Activated T-cell treated with anti-CD3 and anti-CD28 coated beads, Interleukin-2, amount 50 U/mL, for 4 hours (primary cell): Measurements from ENCODE around the gene ABCA2. TPM values are rescaled to one million over a fixed set of nuclear protein-coding genes. Genes with fewer than 3 reads are reported as not detected.
A peak's percentile ranks its signal among the peaks of the same experiment; 100 is the strongest.
"Not testable (repeated sequence)": the region's sequence is repeated elsewhere in the genome, so short reads cannot be mapped to it uniquely, and the experiment has no call there.

Experiments
- ATAC-seq, 2 donors: fragments of 200-7000 bp; cut with Tn5 transposase; one replicate each; pipeline ENCODE4 v1.10.0; 2021
- DNase-seq: peaks from one replicate; pipeline ENCODE4 v3.0.0-alpha.2; 2020
- H3K27me3 Mint-ChIP-seq: one replicate; pipeline ENCODE4 v1.8.0; 2021; ENCODE audit warnings: low read depth, mixed read lengths
- H3K36me3 Mint-ChIP-seq: one replicate; pipeline ENCODE4 v1.8.0; 2022; ENCODE audit warnings: mixed read lengths; ENCODE audit not compliant: insufficient read depth
- H3K4me1 Mint-ChIP-seq: one replicate; pipeline ENCODE4 v1.8.0; 2021; ENCODE audit warnings: low read depth, mixed read lengths
- H3K4me3 Mint-ChIP-seq: one replicate; pipeline ENCODE4 v1.8.0; 2021; ENCODE audit warnings: mild to moderate bottlenecking, moderate library complexity, mixed read lengths
- H3K9me3 Mint-ChIP-seq: one replicate; pipeline ENCODE4 v1.8.0; 2021; ENCODE audit warnings: mixed read lengths
- total RNA-seq, 3 donors: library from RNA; stranded (reverse); gene quantifications; one replicate each; pipeline ENCODE4 v1.2.1, GENCODE V29; 2021

The ABCA2 gene
- total RNA-seq, 3 donors from 2014 or later, result 9.1 to 15.3 (median 14.3) TPM

DNA sequence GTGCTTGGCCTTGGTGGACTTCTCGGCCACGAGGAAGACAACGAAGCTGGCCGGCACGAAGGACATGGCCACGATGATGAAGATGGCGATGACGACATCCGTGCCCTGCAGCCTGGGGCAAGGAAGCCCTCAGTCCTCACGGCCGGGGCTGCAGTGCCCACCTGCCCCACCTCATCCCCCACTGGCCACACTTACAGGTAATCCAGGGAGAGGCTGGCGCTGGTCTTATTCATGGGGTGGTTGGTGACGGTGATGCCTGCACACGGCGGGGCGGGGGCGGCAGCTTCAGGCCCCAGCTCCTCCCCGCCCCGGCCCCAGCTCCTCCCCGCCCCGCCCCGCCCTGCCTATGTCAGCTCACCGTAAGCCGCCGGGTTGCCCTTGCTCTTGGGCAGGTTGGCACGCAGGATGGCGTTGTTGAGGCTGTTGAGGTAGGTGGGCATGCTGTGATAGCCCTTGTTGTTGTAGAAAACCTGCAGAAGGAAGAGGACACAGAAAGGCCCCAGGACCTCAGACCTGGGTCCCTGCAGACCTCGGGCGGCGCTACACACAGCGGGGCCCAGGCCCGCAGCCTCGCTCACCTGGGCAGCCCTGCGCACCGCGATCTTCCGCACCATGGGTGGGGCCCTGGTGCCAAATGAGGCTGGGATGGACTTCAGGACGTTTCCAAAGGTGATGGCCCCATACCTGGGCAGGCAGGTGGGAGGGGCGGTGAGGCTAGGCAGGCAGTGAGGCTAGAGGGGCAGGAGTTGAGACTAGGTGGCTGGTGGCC is 15.9 kb downstream of the ABCA2 start:
- ATAC-seq (no peak), DNase-seq (no peak)
- no peaks in the 10 kb centered on the region for H3K9me3 Mint-ChIP-seq
- H3K4me1 Mint-ChIP-seq, result no peaks in the 10 kb centered on the region
- H3K27me3 Mint-ChIP-seq, result no peaks in the 10 kb centered on the region
- peaks cover 1% of the 10 kb centered on the region for H3K36me3 Mint-ChIP-seq
- no peak overlapping the region for H3K4me3 Mint-ChIP-seq

DNA sequence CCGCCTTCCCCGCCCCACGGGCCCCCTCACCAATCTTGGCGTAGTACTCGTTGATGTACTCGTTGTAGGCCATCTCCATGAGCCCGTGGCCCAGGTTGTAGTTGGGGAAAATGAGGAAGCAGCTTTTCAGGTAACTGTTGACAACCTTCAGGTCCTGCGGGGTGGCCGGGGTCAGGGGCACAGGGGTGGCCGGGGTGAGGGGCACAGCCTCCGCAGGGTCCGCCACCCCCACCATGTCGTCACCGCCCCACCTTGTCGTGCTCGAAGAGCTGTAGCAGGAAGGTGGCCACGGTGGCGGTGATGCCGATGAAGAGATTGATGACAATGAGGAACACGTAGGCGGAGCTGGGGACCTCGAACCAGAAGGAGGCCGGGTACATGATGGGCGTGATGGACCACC is 16.9 kb downstream of the ABCA2 start:
- peaks cover under 1% of the 10 kb centered on the region for H3K4me1 Mint-ChIP-seq
- peaks cover 1% of the 10 kb centered on the region for H3K36me3 Mint-ChIP-seq
- no peaks in the 10 kb centered on the region for H3K9me3 Mint-ChIP-seq
- H3K4me3 Mint-ChIP-seq, result no peak overlapping the region
- no peaks in the 10 kb centered on the region for H3K27me3 Mint-ChIP-seq
- no peak for DNase-seq
- no peak for ATAC-seq

DNA sequence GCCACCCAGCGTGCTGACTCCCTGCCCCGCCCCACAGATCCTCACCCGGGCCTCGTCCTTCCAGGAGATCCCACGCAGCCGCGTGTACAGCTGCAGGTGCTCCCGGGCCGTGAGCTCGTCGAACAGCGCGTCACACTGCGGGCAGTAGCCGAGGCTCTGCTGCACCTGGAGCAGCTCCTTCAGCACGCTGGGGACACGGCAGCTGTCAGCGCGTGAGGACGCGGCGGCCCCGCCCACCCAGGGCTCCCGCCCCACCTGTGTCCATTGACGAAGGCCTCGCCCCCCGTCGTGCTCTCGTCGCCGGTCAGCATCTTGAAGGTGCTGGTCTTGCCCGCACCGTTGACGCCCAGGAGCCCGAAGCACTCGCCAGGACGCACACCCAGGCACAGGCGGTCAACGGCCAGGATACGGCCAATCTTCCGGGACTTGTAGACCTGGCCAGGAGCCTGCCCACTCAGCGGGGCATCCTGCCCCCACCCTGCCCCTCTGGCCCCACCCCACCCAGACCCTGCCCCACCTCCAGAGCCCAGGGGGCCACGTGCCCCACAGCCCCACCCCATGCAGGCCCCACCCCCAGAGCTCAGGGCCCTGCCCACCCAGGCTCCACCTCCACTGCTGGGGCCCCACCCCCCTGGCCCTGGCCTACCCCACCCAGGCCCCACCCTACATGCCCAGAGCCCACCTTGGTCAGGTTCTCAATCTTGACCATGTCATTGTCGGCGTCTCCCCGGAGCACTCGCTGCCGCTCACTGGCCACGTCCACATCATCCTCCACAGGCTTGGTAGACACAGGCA is 17.9 kb downstream of the ABCA2 start:
- no peak for DNase-seq
- no peaks in the 10 kb centered on the region for H3K9me3 Mint-ChIP-seq
- peaks cover 4% of the 10 kb centered on the region for H3K4me1 Mint-ChIP-seq
- H3K27me3 Mint-ChIP-seq, result no peaks in the 10 kb centered on the region
- no peak for ATAC-seq
- no peak overlapping the region for H3K4me3 Mint-ChIP-seq
- H3K36me3 Mint-ChIP-seq, result peaks cover 1% of the 10 kb centered on the region

DNA sequence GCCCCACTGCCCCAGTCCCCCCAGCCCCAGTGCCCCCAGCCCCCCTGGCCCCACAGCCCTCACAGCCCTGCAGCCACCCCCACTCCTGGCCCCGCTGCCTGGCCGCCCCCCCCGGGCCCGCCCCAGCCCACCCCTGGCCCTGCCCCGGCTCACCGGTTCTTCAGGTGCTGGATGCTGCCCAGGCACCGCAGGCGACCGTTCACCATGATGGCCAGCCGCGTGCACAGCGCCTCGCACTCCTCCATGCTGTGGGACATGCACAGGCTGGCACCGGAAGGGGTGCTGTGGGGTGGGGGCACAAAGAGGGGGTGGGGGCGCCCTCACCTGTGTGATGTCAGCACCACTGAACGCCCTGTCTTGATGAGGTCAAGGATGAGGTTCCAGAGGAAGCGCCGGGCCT is 18.8 kb downstream of the ABCA2 start:
- peaks cover 7% of the 10 kb centered on the region for H3K4me1 Mint-ChIP-seq
- no peak overlapping the region for H3K4me3 Mint-ChIP-seq
- DNase-seq, result no peak
- H3K9me3 Mint-ChIP-seq, result no peaks in the 10 kb centered on the region
- ATAC-seq, result no peak
- peaks cover 1% of the 10 kb centered on the region for H3K36me3 Mint-ChIP-seq
- H3K27me3 Mint-ChIP-seq, result no peaks in the 10 kb centered on the region

DNA sequence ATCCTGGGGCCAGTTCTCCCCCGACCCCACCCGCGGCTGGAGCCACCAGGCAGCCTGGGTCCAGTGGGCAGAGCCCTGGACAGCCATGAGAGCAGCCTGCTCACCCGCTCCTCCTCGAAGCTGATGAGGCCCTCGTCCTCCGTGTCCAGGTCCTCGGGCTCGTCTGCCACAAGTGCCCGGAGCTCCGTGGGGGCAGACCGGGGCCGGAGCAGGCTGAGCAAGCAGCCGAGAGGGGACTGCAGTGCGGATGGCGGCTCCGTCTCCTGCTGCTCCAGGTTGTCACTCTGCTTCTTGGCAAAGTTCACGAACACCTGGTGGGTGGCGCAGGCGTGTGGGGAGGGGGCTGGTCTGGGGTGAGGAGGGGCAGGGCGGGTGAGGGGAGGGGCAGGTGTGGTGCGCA is 19.7 kb downstream of the ABCA2 start:
- H3K9me3 Mint-ChIP-seq, result no peaks in the 10 kb centered on the region
- ATAC-seq, result no peak
- no peak overlapping the region for H3K4me3 Mint-ChIP-seq
- no peaks in the 10 kb centered on the region for H3K27me3 Mint-ChIP-seq
- H3K4me1 Mint-ChIP-seq, result peaks cover 7% of the 10 kb centered on the region
- H3K36me3 Mint-ChIP-seq, result peaks cover 1% of the 10 kb centered on the region
- DNase-seq, result no peak

DNA sequence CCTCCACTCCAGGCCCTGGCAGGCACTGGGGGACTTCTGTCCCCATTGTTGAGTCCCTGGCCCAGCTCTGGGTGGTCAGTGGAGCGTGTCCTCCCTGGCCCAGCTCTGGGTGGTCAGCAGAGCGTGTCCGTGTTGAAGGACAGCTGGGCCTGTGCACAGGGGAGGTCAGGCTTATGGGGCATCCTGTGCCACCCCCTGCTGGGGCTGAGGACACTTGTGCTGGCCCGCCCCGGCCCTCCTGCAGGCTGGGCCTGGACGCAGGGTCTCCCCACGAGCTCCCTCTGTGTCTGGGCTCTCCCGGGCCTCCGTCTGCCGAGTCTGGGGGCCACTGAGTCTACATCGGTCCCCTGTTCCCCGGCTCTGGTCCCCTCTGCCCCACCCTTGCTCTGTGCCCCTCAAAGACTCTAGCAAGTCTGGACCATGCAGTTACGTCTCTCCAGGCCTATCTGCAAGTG is 20.2 kb downstream of the ABCA2 start:
- no peaks in the 10 kb centered on the region for H3K9me3 Mint-ChIP-seq
- ATAC-seq, result no peak
- peaks cover 7% of the 10 kb centered on the region for H3K4me1 Mint-ChIP-seq
- no peaks in the 10 kb centered on the region for H3K27me3 Mint-ChIP-seq
- H3K4me3 Mint-ChIP-seq, result no peak overlapping the region
- peaks cover 1% of the 10 kb centered on the region for H3K36me3 Mint-ChIP-seq
- DNase-seq, result no peak

GRCh38 chr9:137007108-137007815 is 20.8 kb downstream of the ABCA2 start:
- DNase-seq, result no peak
- Mint-ChIP-seq H3K4me3 (no peak overlapping the region), H3K36me3 (peaks cover 1% of the 10 kb centered on the region), H3K9me3 (no peaks in the 10 kb centered on the region), H3K4me1 (peaks cover 7% of the 10 kb centered on the region), H3K27me3 (no peaks in the 10 kb centered on the region)
- no peak for ATAC-seq

DNA sequence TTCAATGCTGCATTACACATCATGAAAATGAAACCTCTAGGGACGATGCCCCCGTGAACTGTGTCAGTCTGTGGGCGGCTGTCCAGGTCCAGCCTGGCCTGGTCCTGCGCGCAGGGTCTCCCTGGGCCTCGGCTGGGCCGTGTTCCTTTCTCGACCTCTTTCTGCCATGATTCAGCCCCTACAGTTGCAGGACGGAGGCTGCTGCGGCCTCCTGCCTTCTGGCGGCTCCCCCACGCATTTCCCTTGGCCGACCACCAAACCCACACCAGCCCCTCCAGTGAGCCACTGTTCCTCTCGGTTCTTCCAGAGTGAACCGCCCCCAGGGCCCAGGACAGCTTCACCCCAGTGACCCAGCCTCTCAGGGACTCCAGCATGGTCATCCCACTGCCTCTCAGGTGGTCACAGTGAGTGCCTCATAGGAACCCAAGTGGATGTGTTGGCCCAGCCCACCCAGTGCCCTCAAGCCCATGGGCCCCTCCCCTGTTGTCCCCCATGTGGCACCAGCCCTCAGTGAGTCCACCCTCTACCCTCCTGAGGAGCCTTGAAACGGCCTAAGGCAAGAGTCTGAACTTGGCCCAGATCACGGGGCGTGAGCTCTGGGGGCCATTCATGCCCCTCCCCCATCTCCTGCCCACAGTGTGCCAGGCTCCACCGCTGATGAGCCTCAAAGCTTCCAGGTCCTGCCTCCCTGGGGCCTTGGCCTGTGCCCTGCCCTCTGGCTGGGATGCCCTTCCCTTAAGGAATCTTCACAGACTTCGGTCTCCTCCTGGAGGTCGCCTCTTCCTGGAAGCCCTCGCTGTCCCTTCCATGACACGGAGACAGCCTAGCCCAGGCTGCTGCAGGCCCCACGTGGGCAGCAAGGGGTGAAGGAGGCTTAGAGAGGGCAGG is 21.7 kb downstream of the ABCA2 start:
- Mint-ChIP-seq H3K4me1 (peaks cover 7% of the 10 kb centered on the region), H3K36me3 (no peaks in the 10 kb centered on the region), H3K9me3 (no peaks in the 10 kb centered on the region), H3K4me3 (no peak overlapping the region), H3K27me3 (no peaks in the 10 kb centered on the region)
- DNase-seq (no peak), ATAC-seq (peak; percentile 28 to 44)

DNA sequence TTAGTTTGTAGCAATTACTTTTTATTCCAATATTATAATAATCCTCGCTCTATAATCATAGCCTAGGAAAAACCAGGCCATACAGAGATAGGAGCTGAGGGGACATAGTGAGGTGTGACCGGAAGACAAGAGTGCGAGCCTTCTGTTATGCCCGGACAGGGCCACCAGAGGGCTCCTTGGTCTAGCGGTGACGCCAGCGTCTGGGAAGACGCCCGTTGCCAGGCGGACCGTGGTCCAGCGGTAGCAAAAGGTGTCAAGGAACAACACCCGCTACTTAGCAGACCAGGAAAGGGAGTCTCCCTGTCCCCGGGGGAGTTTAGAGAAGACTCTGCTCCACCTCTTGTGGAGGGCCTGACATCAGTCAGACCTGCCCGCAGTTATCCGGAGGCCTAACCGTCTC is 23.8 kb downstream of the ABCA2 start:
- not testable (repeated sequence) for H3K27me3 Mint-ChIP-seq, ATAC-seq, DNase-seq

GRCh38 chr9:137002646-137003041 is 25.4 kb downstream of the ABCA2 start:
- no peaks in the 10 kb centered on the region for H3K27me3 Mint-ChIP-seq
- no peaks in the 10 kb centered on the region for H3K9me3 Mint-ChIP-seq
- no peak for DNase-seq
- peaks cover 23% of the 10 kb centered on the region for H3K4me1 Mint-ChIP-seq
- no peak for ATAC-seq
- no peak overlapping the region for H3K4me3 Mint-ChIP-seq
- no peaks in the 10 kb centered on the region for H3K36me3 Mint-ChIP-seq

More for the DNA sequence above, 23.8 kb downstream of the ABCA2 start:
- H3K36me3 Mint-ChIP-seq, H3K4me3 Mint-ChIP-seq, H3K9me3 Mint-ChIP-seq: not testable (repeated sequence)
- peaks cover 15% of the 10 kb centered on the region for H3K4me1 Mint-ChIP-seq

DNA sequence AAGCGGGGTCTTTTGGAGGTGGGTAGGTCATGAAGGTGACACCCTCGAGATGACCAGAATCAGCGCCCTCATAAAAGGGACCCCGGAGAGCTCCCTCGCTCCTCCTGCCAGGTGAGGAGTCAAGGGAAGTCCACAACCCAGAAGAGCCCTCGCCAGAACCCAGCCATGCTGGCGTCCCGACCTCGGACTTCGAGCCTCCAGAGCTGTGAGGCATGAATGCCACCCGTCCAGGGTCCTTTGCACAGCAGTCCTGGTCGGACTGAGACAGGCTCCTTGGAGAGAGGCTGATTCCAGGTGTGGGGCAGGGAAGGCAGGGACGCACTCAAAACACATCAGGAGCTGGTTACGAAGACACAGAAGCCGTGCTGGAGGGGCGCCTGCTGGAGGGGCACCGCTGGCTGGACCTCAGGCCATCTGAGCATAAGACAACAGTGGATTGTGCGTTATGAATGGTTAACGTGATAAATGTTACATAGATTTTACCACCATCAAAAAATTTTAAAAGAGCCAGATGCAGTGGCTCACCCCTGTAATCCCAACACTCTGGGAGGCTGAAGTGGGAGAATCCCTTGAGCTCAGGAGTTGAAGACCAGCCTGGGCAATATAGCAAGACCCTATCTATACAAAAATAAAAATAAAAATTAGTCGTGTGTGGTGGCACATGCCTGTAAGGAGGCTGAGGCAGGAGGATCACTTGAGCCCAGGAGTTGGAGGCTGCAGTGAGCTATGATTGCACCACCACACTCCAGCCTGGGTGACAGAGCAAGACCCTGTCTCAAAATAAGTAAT is 26.0 kb downstream of the ABCA2 start:
- no peaks in the 10 kb centered on the region for H3K27me3 Mint-ChIP-seq
- no peaks in the 10 kb centered on the region for H3K36me3 Mint-ChIP-seq
- H3K9me3 Mint-ChIP-seq, result no peaks in the 10 kb centered on the region
- ATAC-seq (no peak), DNase-seq (no peak)
- peaks cover 27% of the 10 kb centered on the region for H3K4me1 Mint-ChIP-seq
- no peak overlapping the region for H3K4me3 Mint-ChIP-seq

DNA sequence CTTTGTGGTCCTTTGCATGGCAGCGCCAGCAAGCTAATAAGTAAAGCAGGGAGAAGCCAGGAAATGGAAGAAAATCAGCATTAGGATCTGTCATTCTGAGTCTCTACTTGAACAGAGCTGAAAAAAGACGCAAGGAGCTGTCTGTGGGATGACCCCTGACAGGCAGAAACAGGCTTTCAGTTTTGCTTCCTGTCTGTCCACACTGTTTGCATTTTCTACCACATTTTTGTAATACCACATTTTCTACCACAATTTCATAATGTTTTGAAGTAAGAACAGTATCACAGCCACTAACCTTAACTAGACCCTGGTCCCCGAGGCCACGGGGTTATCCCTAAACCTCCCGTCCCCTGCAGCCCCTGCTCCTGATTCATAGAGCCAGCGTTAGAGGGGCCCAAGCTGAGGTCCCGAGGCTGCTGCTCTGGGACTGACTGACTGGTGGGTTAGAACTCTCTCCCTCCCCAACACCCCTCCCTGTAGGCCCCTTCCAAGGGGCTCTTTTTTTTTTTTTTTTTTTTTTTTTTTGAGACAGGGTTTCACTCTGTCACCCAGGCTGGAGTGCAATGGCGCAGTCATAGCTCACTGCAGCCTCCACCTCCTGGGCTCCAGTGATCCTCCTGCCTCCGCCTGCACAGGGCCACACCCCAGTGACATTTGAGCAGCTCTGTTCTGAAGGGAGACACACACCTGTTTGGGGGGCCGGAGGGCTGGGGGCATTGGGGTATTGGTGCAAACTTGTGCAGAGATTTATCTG is 27.7 kb downstream of the ABCA2 start:
- H3K4me3 Mint-ChIP-seq, result no peak overlapping the region
- peaks cover 31% of the 10 kb centered on the region for H3K4me1 Mint-ChIP-seq
- ATAC-seq (peak; percentile 56 to 65), DNase-seq (no peak)
- H3K27me3 Mint-ChIP-seq, result no peaks in the 10 kb centered on the region
- H3K9me3 Mint-ChIP-seq, result no peaks in the 10 kb centered on the region
- no peaks in the 10 kb centered on the region for H3K36me3 Mint-ChIP-seq

- Mint-ChIP-seq H3K9me3 (no peaks in the 10 kb centered on the region), H3K27me3 (no peaks in the 10 kb centered on the region), H3K4me3 (peak overlapping the region; percentile 56), H3K4me1 (peaks cover 37% of the 10 kb centered on the region), H3K36me3 (peaks cover 2% of the 10 kb centered on the region)
- ATAC-seq, result no peak
- no peak for DNase-seq
Observed at GRCh38 chr9:136997830-136998234, 30.2 kb downstream of the ABCA2 start.
